ENCODE measurements around the gene PARD3.

DNA sequence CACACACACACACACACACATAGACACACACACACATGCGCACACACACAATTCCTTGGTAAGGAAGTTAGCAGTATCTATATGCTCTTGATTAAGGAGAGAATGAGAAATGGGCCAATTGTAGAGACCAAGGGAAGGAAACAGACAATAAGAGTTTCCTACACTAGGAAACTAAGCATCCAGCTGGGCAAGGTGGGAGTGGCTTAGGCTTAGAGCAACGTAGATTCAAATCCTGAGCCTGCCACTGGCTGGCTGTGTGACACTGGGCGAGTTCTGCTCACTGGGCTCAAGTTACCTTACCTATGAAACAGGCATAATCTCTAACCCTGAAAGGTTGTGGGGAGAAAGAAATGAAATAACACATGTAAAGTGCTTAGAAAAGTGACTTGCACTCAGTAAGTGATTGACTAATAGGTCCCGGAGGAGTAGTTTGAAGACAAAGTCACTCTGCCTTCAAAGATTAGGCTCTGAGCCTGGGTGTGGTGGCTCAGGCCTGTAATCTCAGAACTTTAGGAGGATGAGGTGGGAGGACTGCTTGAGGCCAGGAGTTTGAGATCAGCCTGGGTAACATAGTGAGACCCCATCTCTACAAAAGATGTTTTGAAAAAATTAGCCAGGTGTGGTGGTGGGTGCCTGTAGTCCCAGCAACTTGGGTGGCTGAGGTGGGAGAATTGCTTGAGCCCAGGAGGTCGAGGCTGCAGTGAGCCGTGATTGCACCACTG, 701.4 kb downstream of the PARD3 start:
- TF ChIP-seq, protein P1, sequence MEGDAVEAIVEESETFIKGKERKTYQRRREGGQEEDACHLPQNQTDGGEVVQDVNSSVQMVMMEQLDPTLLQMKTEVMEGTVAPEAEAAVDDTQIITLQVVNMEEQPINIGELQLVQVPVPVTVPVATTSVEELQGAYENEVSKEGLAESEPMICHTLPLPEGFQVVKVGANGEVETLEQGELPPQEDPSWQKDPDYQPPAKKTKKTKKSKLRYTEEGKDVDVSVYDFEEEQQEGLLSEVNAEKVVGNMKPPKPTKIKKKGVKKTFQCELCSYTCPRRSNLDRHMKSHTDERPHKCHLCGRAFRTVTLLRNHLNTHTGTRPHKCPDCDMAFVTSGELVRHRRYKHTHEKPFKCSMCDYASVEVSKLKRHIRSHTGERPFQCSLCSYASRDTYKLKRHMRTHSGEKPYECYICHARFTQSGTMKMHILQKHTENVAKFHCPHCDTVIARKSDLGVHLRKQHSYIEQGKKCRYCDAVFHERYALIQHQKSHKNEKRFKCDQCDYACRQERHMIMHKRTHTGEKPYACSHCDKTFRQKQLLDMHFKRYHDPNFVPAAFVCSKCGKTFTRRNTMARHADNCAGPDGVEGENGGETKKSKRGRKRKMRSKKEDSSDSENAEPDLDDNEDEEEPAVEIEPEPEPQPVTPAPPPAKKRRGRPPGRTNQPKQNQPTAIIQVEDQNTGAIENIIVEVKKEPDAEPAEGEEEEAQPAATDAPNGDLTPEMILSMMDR (IDR thresholded peaks at IDR 0.05) = no peak
- no peak for TF ChIP-seq POLR2A (IDR thresholded peaks at IDR 0.05)
